ENCODE data around the gene PITRM1.

PITRM1 gene

GRCh38 chr10:3166496-3167290, 5.9 kb downstream of the PITRM1 start:
- no peak for DNase-seq

- DNase-seq = no peak
Observed at GRCh38 chr10:3165196-3165595, 7.4 kb downstream of the PITRM1 start.

DNA sequence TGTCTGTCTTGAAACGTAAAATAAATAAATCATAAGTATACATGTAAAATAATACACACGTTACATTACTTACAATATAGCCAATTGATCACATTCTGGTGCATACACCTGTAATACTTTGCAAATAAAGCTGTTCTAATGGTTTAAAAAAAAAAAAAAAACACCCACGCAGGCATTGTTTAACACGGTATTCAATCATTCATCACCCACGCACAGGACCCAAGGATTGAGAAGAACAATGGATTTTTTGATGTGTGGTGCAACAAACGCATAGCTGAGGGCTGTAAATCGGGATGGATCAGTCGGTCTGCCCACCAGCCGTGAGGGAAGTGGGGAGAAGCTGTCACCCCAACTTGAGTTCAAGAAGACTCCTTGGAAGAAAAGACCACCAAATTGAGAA, 8.7 kb downstream of the PITRM1 start:
- no peak for DNase-seq

- DNase-seq = no peak
Observed at GRCh38 chr10:3162533-3162932, 10.0 kb downstream of the PITRM1 start.

- DNase-seq = no peak
Observed at GRCh38 chr10:3159152-3159551, 13.4 kb downstream of the PITRM1 start.

GRCh38 chr10:3154666-3155065, 17.9 kb downstream of the PITRM1 start:
- DNase-seq = no peak

DNA sequence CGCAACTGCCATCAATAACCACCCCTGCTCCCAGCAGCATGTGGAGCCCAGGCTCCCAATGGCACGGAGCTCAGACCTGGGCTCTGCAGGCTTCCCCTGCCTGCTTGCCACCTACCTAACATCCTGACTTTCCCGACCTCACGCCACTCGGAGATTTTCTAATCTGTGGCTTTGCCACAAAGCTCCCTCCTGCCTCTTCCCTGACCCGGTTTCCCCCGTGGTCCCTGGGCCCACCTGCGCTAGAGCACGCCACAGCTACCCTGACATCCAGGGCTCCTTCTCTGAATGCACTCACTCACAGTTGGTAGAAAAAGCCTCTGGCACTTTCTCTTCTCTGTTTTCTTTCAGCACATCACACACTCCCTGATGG, 20.0 kb downstream of the PITRM1 start:
- no peak for DNase-seq

DNA sequence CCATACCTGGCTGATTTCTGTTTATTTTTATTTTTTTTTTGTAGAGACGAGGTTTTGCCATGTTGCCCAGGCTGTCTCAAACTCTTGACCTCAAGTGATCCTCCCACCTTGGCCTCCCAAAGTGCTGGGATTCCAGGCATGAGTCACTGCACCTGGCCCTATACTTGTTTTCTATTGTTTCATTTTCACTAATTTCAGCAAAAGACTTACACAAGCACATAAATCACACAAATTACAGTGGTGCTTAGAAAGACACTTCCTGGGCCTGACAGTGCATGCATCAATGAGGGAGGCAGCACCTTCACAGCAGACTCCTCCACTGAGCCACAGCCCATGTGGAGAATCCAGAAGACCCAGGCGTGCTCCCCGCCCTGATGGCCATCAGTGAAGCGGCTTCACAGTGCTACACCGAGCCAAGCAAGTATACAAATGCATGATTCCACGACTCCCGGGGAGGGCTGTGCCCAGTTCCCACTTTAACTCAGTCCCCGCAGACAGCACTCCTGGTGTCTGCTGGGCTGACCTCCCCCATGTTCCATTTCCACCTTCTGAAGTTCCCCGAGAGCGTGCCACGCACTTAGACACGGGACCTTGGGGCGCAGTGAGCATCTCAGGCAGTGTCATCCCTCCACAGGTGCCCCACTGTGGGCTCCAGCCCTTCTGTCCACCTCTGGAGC, 20.6 kb downstream of the PITRM1 start:
- no peak for DNase-seq

GRCh38 chr10:3150961-3151360, 21.6 kb downstream of the PITRM1 start:
- DNase-seq = no peak

- no peak for DNase-seq
Observed at GRCh38 chr10:3150366-3150765, 22.2 kb downstream of the PITRM1 start.

- no peak for DNase-seq
Observed at GRCh38 chr10:3149918-3150317, 22.7 kb downstream of the PITRM1 start.

GRCh38 chr10:3148994-3149393, 23.6 kb downstream of the PITRM1 start:
- DNase-seq = no peak

GRCh38 chr10:3148041-3148440, 24.5 kb downstream of the PITRM1 start:
- DNase-seq = no peak

DNA sequence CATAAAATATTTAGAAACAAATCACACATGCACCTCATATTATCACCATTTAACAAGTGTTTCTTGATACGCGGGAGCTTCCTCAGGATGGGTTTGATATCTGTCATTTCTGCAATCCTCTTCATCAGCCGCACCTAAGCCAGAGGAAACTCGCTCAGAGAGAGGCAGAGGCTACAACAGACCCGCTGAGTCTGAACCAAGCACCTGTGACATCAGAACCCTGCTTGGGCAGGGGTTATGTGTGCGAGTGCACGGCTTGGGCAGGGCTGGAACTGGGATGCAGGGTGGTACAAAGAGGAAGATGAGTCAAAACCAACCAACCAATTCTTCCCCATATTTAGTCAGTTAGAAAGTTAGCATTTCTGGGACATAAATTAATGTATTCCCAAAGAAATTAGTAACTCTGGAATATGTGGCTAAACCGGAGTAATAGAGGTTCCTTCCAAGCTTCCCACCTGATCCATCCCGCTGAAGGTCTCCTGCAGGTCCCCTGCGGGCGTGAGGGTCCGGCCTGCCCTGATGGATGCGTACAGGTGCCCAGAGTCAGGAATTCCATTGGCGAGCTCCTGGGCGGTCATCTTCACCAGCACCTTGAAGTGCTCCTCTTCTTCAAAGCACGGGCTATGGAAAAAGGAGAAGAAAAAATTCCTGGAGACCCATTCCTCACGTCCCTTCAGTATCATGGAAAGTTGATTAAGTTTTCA, 25.3 kb downstream of the PITRM1 start:
- no peak for DNase-seq

DNA sequence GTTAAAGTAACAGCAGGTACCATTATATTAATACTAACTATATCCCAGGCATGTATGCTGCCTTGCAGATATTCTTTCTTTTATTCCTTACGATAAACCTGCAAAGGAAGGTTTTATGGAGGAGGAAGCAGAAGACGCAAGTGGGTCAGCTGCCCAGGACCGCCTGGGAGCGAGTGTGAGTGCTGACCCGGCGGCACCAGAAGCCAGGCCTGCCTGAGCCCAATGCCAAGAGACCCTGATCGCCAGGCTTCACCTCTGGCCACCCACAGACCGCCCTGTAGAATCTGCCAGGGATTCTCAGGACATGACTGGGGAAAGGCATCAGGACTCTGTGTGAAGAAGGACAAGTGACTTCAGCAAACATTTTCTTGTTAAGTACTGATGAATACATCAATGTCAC, 26.3 kb downstream of the PITRM1 start:
- DNase-seq = no peak

- no peak for DNase-seq
Observed at GRCh38 chr10:3145366-3145765, 27.2 kb downstream of the PITRM1 start.

GRCh38 chr10:3143791-3144434, 28.7 kb downstream of the PITRM1 start:
- no peak for DNase-seq

GRCh38 chr10:3143366-3143765, 29.2 kb downstream of the PITRM1 start:
- DNase-seq = no peak

DNA sequence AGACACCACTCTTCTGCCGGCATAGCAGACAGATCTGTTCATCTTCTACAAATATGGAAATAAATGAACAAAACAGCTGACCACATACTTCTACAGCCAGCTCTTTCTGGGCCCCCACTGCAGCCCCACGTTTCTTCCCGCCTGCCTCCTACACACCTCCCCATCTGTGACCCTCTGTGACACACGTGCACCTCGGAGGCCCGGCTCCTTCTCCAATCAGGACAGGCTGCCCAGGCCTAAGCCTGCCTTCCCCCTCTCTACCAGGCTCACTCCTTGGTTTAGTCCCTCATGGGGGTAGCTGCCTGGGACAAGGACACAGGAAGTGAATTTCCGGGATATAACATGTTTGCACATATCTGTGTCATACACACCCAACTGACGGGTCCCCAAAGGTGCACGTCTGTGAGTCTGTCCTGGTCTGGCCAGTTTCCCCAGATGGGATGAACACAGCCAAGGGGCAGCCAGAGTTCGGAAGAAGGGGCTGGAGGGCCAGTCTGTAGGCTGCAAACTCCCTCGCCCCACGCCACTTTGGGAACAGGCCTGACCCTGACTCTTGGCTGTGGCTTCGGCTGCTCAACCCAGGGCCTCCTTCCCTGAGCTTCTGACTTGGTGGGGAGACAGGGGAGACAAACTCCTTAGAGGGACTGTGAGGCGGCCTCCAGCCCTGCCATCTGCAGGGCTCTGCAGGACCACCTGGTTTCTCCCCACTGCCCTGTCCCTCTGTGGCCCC, 30.3 kb downstream of the PITRM1 start:
- DNase-seq = no peak

DNA sequence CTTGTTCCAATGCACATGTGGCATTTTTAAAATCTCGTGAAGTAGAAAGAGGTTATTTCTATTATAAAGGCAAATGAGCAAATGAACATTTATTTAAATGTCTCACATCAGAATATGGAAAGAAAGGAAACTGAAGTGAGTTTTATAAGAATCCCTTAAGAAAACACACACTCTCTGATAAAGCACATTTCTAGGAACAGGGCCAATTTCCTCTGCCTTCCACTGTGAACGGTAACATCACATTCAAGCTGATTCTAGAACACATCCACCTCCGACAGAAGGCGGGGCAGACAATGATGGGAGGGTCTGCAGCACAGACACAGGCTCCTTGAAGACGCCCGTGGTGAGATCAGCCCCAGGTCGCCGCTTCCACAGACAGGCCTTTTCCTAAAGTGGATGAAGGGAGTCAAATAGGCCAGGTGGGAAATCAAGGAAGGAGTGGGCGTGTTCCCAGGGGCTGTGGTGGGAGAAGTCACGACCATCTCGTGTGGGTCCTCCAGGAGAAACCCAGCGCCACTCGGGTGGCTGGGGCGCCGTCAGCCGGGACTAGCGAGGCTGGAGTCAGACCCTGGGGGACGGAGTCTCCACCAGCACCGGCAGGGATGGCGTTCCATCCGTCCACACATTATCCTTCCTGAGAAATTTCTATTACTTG, 31.1 kb downstream of the PITRM1 start:
- DNase-seq = no peak

GRCh38 chr10:3140280-3140679, 32.3 kb downstream of the PITRM1 start:
- no peak for DNase-seq

DNA sequence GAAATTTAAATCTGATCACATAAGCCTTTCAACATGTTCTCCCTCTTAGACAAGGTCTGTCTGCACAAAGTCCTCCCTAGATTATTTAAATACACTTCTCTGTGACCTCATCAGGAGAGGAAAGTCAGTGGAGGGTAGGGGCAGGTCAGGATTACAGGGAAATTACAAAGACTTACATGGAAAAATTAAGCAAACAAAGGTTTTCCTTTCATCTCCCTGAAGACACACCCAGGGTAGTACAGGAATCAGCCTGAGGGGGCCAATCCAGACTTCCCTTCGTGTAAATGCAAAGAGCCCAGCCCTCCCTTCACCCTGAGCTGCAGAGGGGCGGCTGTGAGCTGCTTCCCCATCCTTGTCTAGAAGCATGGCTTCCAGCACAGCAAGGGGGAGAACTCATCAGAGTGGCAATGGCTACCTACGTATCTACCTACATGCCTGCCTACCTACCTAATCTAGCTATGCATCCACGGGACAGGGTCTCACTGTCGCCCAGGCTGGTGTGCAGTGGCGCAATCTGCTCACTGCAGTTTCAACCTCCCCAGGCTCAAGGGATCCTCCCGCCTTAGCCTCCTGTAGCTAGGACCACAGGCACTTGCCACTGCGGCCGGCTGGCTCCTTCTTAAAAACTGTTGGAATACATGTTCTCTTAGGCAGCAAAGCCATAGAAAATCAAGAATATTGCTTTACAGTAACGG, 33.2 kb downstream of the PITRM1 start:
- no peak for DNase-seq

Data from NCI-H524 treated with DMSO at 0.1 percent for 48 hours (cell line).